ENCODE measurements around the gene HECTD2. TPM values are rescaled to one million over a fixed set of nuclear protein-coding genes. Genes with fewer than 3 reads are reported as not detected.
A peak's percentile ranks its signal among the peaks of the same experiment; 100 is the strongest.

Gene HECTD2
- total RNA-seq, 1 donor from 2014 or later: 23.2 TPM

- no peak for DNase-seq (ENCODE audit: low read depth, low spot score)
- no peaks in the 10 kb centered on the region for H3K36me3 Mint-ChIP-seq (ENCODE audit: low read depth)
- H3K27me3 Mint-ChIP-seq (ENCODE audit: low read depth): no peaks in the 10 kb centered on the region
- peak overlapping the region; percentile 11 for H3K4me3 Mint-ChIP-seq
- H3K9me3 Mint-ChIP-seq: no peaks in the 10 kb centered on the region
- no peak overlapping the region for H3K27ac Mint-ChIP-seq (ENCODE audit: unreplicated experiment)
- no peak for TF ChIP-seq CTCF (conservative IDR thresholded peaks at IDR 0.05)
- H3K4me1 Mint-ChIP-seq: peaks cover 30% of the 10 kb centered on the region
Measured at GRCh38 chr10:91416339-91416855, 6.3 kb downstream of the HECTD2 start.

GRCh38 chr10:91418416-91418815 lies 8.3 kb downstream of the HECTD2 start:
- Mint-ChIP-seq H3K36me3 (ENCODE audit: low read depth) (no peaks in the 10 kb centered on the region), H3K27me3 (ENCODE audit: low read depth) (no peaks in the 10 kb centered on the region), H3K27ac (ENCODE audit: unreplicated experiment) (no peak overlapping the region), H3K4me1 (peaks cover 16% of the 10 kb centered on the region), H3K4me3 (no peak overlapping the region), H3K9me3 (no peaks in the 10 kb centered on the region)
- no peak for DNase-seq (ENCODE audit: low read depth, low spot score)
- no peak for TF ChIP-seq CTCF (conservative IDR thresholded peaks at IDR 0.05)

- H3K36me3 Mint-ChIP-seq (ENCODE audit: low read depth): peaks cover under 1% of the 10 kb centered on the region
- TF ChIP-seq CTCF (conservative IDR thresholded peaks at IDR 0.05): no peak
- no peak for DNase-seq (ENCODE audit: low read depth, low spot score)
- no peak overlapping the region for H3K27ac Mint-ChIP-seq (ENCODE audit: unreplicated experiment)
- no peak overlapping the region for H3K4me3 Mint-ChIP-seq
- peaks cover 12% of the 10 kb centered on the region for H3K4me1 Mint-ChIP-seq
- H3K27me3 Mint-ChIP-seq (ENCODE audit: low read depth): no peaks in the 10 kb centered on the region
- no peaks in the 10 kb centered on the region for H3K9me3 Mint-ChIP-seq
Measured at GRCh38 chr10:91420868-91421267, 10.7 kb downstream of the HECTD2 start.

GRCh38 chr10:91422915-91423314 lies 12.8 kb downstream of the HECTD2 start:
- H3K4me1 Mint-ChIP-seq: peaks cover 5% of the 10 kb centered on the region
- no peak for TF ChIP-seq CTCF (conservative IDR thresholded peaks at IDR 0.05)
- no peak overlapping the region for H3K27ac Mint-ChIP-seq (ENCODE audit: unreplicated experiment)
- H3K36me3 Mint-ChIP-seq (ENCODE audit: low read depth): peaks cover 2% of the 10 kb centered on the region
- H3K4me3 Mint-ChIP-seq: no peak overlapping the region
- DNase-seq (ENCODE audit: low read depth, low spot score): no peak
- no peaks in the 10 kb centered on the region for H3K27me3 Mint-ChIP-seq (ENCODE audit: low read depth)
- H3K9me3 Mint-ChIP-seq: no peaks in the 10 kb centered on the region

- no peaks in the 10 kb centered on the region for H3K9me3 Mint-ChIP-seq
- H3K36me3 Mint-ChIP-seq (ENCODE audit: low read depth): peaks cover 4% of the 10 kb centered on the region
- no peak for DNase-seq (ENCODE audit: low read depth, low spot score)
- no peak for TF ChIP-seq CTCF (conservative IDR thresholded peaks at IDR 0.05)
- H3K27ac Mint-ChIP-seq (ENCODE audit: unreplicated experiment): no peak overlapping the region
- no peaks in the 10 kb centered on the region for H3K27me3 Mint-ChIP-seq (ENCODE audit: low read depth)
- H3K4me1 Mint-ChIP-seq: peaks cover 5% of the 10 kb centered on the region
- H3K4me3 Mint-ChIP-seq: no peak overlapping the region
Measured at GRCh38 chr10:91424016-91424415, 13.9 kb downstream of the HECTD2 start.
